Breast epithelium (tissue), 4 donors: Measurements from ENCODE around the gene VSNL1. TPM values are rescaled to one million over a fixed set of nuclear protein-coding genes. Genes with fewer than 3 reads are reported as not detected.
A peak's percentile ranks its signal among the peaks of the same experiment; 100 is the strongest.

ENCODE experiments used
- DNase-seq, 2 donors: peaks; one replicate each; pipeline ENCODE4 v3.0.0-alpha.2; 2019; ENCODE audit warnings: low spot score in 2 of 2
- H3K27ac ChIP-seq, 2 donors: fragments of 200-600 bp; sonication (generic) in 1 of 2; one replicate each; pipeline ENCODE4 v1.5.1; 2016 to 2019; ENCODE audit warnings: mild to moderate bottlenecking in 1 of 2
- H3K27me3 ChIP-seq, 2 donors: fragments of 200-600 bp; sonication (generic) in 1 of 2; one replicate each; pipeline versions ENCODE4 v1.5.1 to v1.6.0; 2017 to 2019; ENCODE audit warnings: control low read depth in 1 of 2, mild to moderate bottlenecking in 1 of 2
- H3K36me3 ChIP-seq: fragments of 200-600 bp; one replicate; pipeline ENCODE4 v1.5.1; 2019
- H3K4me1 ChIP-seq, 2 donors: fragments of 200-600 bp; sonication (generic); one replicate each; pipeline ENCODE4 v1.5.1; 2016 to 2019; ENCODE audit warnings: control low read depth in 1 of 2
- H3K4me3 ChIP-seq, 3 donors: fragments of 200-600 bp; sonication (generic); 1 replicate in 2 of 3; 2 replicates in 1 of 3; pipeline ENCODE4 v1.5.1; 2016 to 2019; ENCODE audit warnings: mild to moderate bottlenecking in 3 of 3, moderate library complexity in 2 of 3
- H3K9me3 ChIP-seq, 2 donors: fragments of 200-600 bp; sonication (generic) in 1 of 2; one replicate each; pipeline ENCODE4 v1.5.1; 2016 to 2019; ENCODE audit warnings: control low read depth in 1 of 2
- POLR2A ChIP-seq: fragments of 450-650 bp; IDR thresholded peaks from one replicate; pipeline ENCODE4 v1.6.1; 2016; ENCODE audit warnings: antibody characterized with exemption, mild to moderate bottlenecking, moderate library complexity
- POLR2AphosphoS5 ChIP-seq, 3 donors: sonication (generic); formaldehyde crosslinking; IDR thresholded peaks; one replicate each; pipeline ENCODE4 v1.6.1; 2017; ENCODE audit warnings: antibody characterized with exemption in 3 of 3
- intact Hi-C: fragments of 100-400 bp; cut with DNase I; formaldehyde crosslinking; loops from one replicate; pipeline ENCODE4 v1.15.1; 2023; ENCODE audit warnings: low total_unique reads
- total RNA-seq, 3 donors: library from RNA; depleted of rRNA; stranded (reverse); fragments of >200 nt; gene quantifications; one replicate each; pipeline ENCODE4 v1.1.0, GENCODE V29; 2016
- TF ChIP-seq, protein P1 (sequence below), 3 donors: fragments of 450-650 bp; IDR thresholded peaks; one replicate each; pipeline ENCODE4 v1.5.1; 2016 to 2017; ENCODE audit warnings: antibody characterized with exemption in 3 of 3, mild to moderate bottlenecking in 3 of 3, moderate library complexity in 3 of 3

VSNL1 gene
- total RNA-seq, 3 donors from 2014 or later, result 0.80 to 6.9 (median 2.6) TPM

GRCh38 chr2:17617516-17617915 lies 77.0 kb downstream of the VSNL1 start:
- H3K9me3 ChIP-seq, result no peaks in the 10 kb centered on the region
- H3K4me1 ChIP-seq, result no peaks in the 10 kb centered on the region
- no peak overlapping the region for H3K4me3 ChIP-seq
- no peaks in the 10 kb centered on the region for H3K36me3 ChIP-seq
- H3K27me3 ChIP-seq, result no peaks in the 10 kb centered on the region
- intact Hi-C loops, result no loop called here
- H3K27ac ChIP-seq, result no peak overlapping the region
- DNase-seq, result no peak
- TF ChIP-seq POLR2A (no peak), POLR2AphosphoS5 (IDR thresholded peaks at IDR 0.05) (no peak)
- TF ChIP-seq, protein P1, sequence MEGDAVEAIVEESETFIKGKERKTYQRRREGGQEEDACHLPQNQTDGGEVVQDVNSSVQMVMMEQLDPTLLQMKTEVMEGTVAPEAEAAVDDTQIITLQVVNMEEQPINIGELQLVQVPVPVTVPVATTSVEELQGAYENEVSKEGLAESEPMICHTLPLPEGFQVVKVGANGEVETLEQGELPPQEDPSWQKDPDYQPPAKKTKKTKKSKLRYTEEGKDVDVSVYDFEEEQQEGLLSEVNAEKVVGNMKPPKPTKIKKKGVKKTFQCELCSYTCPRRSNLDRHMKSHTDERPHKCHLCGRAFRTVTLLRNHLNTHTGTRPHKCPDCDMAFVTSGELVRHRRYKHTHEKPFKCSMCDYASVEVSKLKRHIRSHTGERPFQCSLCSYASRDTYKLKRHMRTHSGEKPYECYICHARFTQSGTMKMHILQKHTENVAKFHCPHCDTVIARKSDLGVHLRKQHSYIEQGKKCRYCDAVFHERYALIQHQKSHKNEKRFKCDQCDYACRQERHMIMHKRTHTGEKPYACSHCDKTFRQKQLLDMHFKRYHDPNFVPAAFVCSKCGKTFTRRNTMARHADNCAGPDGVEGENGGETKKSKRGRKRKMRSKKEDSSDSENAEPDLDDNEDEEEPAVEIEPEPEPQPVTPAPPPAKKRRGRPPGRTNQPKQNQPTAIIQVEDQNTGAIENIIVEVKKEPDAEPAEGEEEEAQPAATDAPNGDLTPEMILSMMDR (IDR thresholded peaks at IDR 0.05), result no peak

DNA sequence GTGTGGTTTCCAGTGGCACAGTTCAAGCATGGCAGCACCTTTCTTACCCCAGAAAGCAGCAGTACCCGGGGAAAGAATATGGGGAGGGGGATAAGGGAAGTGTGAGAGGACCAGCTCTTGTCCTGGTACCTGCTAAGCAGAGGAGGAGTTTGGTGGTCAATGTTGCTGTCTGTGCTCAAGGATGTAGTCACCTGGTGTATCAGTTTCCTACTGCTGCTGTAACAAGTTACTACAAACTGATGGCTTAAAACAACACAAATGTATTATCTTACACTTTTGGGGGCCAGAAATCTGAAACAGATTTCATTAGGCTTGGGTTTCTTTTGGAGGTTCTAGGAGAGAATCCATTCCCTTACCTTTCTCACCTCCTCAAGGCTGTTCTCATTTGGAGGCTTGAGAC lies 77.5 kb downstream of the VSNL1 start:
- H3K36me3 ChIP-seq, result no peaks in the 10 kb centered on the region

GRCh38 chr2:17620280-17620679 lies 79.8 kb downstream of the VSNL1 start:
- intact Hi-C loops, result no loop called here
- Histone ChIP-seq H3K9me3 (no peaks in the 10 kb centered on the region), H3K4me3 (peak overlapping the region in 1 of 3 donors; percentile 11), H3K36me3 (no peaks in the 10 kb centered on the region), H3K4me1 (no peaks in the 10 kb centered on the region), H3K27me3 (no peaks in the 10 kb centered on the region), H3K27ac (peak overlapping the region; percentile 20 to 49)
- TF ChIP-seq, protein P1 (IDR thresholded peaks at IDR 0.05), result no peak
- TF ChIP-seq POLR2A (no peak), POLR2AphosphoS5 (IDR thresholded peaks at IDR 0.05) (no peak)
- peak in 1 of 2 donors; percentile 73 for DNase-seq

More for the DNA sequence above, 77.5 kb downstream of the VSNL1 start:
- Histone ChIP-seq H3K4me1 (no peaks in the 10 kb centered on the region), H3K27me3 (no peaks in the 10 kb centered on the region), H3K9me3 (no peaks in the 10 kb centered on the region), H3K4me3 (no peak overlapping the region), H3K27ac (no peak overlapping the region)
- no peak for DNase-seq
- TF ChIP-seq, protein P1 (IDR thresholded peaks at IDR 0.05), result no peak
- TF ChIP-seq POLR2A (no peak), POLR2AphosphoS5 (IDR thresholded peaks at IDR 0.05) (no peak)
- intact Hi-C loops, result no loop called here

- Histone ChIP-seq H3K27ac (peak overlapping the region in 1 of 2 donors; percentile 49), H3K27me3 (no peaks in the 10 kb centered on the region), H3K9me3 (no peaks in the 10 kb centered on the region), H3K4me1 (no peaks in the 10 kb centered on the region), H3K4me3 (peak overlapping the region in 1 of 3 donors; percentile 11), H3K36me3 (no peaks in the 10 kb centered on the region)
- TF ChIP-seq, protein P1 (IDR thresholded peaks at IDR 0.05), result no peak
- TF ChIP-seq POLR2AphosphoS5 (IDR thresholded peaks at IDR 0.05) (no peak), POLR2A (no peak)
- no peak for DNase-seq
- intact Hi-C loops, result no loop called here
These were observed 80.3 kb downstream of the VSNL1 start for GRCh38 chr2:17620841-17621240.

DNA sequence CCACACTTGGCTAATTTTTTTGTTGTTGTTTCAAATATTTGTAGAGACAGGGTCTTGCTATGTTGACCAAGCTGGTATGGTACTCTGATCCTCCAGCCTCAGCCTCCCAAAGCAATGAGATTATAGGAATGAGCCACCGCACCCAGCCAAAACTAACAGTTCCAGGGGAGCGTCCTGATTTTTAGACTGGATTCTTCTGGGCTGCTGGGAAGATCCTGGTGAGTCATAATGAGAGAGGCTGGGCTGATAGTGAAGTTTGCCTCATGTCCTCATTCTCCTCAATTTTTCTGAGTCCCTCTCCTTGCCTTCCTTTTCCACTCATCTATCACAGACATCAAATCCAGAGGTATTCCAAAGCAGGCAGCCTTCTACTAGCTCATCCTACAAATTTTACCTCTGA lies 81.3 kb downstream of the VSNL1 start:
- no peaks in the 10 kb centered on the region for H3K27me3 ChIP-seq
- no peak for TF ChIP-seq POLR2AphosphoS5 (IDR thresholded peaks at IDR 0.05)
- TF ChIP-seq, protein P1 (IDR thresholded peaks at IDR 0.05), result no peak
- TF ChIP-seq POLR2A, result no peak
- no peaks in the 10 kb centered on the region for H3K36me3 ChIP-seq
- no peak for DNase-seq
- intact Hi-C loops, result no loop called here
- no peaks in the 10 kb centered on the region for H3K9me3 ChIP-seq
- H3K4me1 ChIP-seq, result no peaks in the 10 kb centered on the region
- H3K27ac ChIP-seq, result peak overlapping the region in 1 of 2 donors; percentile 32
- no peak overlapping the region for H3K4me3 ChIP-seq
